Choroid plexus epithelial cell (primary cell): Measurements from ENCODE around the gene MALRD1.

Experiments
- DNase-seq: peaks from one replicate; pipeline ENCODE4 v3.0.0-alpha.2; 2010; ENCODE audit warnings: low read depth
- H3K4me3 ChIP-seq: 2 replicates; pipeline ENCODE4 v1.5.1; 2011; ENCODE audit warnings: low read depth, mild to moderate bottlenecking, control low read depth, low read length, moderate library complexity
- TF ChIP-seq, protein P1 (sequence below): conservative IDR thresholded peaks from 2 replicates; pipeline ENCODE4 v1.5.1; 2011; ENCODE audit warnings: low read depth, mild to moderate bottlenecking, control low read depth, inconsistent platforms, low read length, moderate library complexity

The MALRD1 gene

DNA sequence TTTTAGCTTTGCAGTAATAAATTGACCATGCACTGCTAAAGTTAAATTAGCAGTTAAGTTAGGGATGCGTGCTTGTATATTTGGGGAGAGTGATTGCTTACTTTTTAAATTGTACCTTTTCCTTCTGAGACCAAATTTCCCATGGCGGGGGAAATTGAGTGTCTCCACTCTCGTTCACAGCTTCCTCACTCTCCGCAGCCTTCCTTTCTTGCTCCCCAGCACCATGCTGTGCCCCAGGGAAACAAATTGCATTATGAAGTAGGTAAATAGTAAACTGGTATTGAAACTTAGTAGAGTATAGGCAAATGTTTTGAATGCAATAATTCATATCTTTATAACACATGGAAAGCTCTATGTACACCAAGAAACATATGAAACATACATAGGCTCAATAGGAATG lies 85.4 kb downstream of the MALRD1 start:
- TF ChIP-seq, protein P1, sequence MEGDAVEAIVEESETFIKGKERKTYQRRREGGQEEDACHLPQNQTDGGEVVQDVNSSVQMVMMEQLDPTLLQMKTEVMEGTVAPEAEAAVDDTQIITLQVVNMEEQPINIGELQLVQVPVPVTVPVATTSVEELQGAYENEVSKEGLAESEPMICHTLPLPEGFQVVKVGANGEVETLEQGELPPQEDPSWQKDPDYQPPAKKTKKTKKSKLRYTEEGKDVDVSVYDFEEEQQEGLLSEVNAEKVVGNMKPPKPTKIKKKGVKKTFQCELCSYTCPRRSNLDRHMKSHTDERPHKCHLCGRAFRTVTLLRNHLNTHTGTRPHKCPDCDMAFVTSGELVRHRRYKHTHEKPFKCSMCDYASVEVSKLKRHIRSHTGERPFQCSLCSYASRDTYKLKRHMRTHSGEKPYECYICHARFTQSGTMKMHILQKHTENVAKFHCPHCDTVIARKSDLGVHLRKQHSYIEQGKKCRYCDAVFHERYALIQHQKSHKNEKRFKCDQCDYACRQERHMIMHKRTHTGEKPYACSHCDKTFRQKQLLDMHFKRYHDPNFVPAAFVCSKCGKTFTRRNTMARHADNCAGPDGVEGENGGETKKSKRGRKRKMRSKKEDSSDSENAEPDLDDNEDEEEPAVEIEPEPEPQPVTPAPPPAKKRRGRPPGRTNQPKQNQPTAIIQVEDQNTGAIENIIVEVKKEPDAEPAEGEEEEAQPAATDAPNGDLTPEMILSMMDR = no peak
- DNase-seq = no peak
- no peak overlapping the region for H3K4me3 ChIP-seq

DNA sequence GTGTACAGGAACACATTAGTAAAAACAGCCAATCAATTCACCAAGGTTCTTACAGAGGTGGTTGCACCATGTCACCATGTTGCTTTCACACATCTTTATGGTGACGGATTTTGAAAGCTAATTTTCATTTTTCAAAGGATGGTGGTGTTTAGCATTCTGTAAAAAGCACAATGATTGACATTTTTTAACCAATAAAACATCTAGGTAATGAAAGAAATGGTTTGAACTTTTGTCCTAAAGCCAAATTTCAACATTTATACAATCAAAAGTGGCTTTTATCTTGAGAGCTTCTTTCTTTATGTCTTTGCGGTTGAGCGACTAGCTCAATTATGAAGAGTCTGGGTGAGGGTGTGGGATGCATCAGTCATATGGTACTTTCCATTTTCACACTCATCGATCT lies 94.4 kb downstream of the MALRD1 start:
- DNase-seq = no peak
- no peak overlapping the region for H3K4me3 ChIP-seq
- TF ChIP-seq, protein P1 = no peak

DNA sequence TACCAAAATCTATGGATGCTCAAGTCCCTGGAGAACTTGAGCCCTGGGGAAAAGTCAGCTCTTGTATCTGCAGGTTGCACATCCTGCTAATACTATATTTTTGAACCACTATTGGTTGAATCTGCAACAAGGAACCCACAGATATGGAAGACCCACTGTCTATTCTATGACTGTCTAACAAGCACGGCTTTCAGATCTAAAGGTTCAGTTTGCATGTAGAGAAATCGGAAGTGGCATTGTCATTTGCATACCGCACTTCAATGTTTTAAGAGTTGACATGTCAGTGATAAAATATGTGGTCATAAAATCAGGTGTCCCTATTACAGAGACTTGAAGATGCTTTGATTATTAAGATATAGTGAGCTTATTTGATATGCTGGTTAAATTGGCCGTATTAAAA lies 95.6 kb downstream of the MALRD1 start:
- TF ChIP-seq, protein P1 = no peak
- DNase-seq = no peak
- H3K4me3 ChIP-seq = no peak overlapping the region

DNA sequence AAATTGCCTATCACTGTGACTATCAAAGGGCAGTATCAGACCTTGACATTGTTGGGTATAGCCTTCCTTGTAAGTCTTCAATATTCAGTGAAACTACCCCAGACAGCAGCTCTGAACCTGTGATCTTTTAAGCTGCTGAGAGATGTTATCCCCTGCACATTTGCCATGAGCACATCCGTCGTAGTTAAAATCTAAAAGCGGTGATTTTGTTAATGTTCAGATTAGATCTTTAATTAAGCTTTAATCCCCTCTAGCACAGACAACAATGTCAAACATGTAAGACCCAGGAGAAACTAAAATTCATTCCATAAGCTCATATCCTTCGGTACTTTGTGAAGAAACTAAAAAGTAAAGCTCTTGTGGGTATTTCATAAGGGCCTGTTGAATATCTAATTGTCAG lies 105.8 kb downstream of the MALRD1 start:
- no peak for DNase-seq
- no peak overlapping the region for H3K4me3 ChIP-seq
- TF ChIP-seq, protein P1 = no peak

DNA sequence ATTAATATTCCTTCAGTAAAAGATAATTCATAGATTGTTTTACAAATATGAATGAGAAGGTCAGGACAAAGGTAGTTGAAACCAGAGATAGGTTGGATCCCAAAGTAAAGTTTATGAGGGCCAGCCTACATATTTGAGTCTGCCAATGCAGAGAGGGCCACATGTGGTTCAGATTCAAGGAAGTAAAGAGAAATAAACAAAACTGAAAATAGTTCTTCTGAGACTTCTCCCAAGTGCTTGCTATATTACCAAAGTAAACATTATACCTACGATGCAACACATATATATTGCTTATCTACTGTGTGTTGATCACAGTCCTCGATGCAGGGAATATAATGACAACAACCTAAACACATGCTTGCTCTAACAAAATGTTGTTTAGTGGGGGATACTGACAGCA lies 109.8 kb downstream of the MALRD1 start:
- no peak for DNase-seq
- TF ChIP-seq, protein P1 = no peak
- H3K4me3 ChIP-seq = no peak overlapping the region

DNA sequence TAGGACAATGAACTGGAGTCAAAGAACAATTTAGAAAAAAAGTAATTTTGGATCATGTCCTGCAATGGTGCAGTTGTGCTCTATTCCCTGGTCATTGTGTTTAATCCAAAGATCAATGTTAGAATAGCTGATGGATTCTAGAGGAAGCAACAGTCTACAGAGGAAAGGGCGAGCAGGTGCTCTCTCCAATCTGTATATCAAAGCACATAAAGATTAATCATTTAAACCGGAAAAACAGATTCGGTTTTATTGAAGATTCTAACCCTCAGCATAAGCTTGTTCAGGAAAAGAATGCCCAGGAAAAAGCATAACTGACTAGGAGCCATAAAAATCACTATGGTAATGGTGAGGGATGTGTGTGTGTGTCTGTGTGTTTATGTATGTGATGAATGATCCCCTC lies 110.3 kb downstream of the MALRD1 start:
- TF ChIP-seq, protein P1 = no peak

DNA sequence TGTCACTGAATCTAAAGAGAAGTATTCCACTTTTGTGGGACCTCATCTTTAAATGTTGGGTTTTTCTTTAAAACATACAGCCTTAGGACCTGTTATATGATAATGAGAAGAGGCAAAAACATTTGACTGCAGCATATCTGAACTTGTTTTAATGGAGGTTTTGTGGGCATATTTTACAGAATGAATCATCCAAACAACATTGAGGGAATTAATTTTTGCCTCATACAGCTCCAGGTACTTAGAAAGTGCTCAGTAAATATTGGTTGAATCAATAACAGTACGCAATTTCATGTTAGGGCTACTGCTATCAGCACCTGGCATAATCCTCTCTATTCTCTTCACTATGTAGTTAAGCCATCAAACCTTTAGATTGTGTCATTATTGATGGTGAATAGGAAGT lies 115.9 kb downstream of the MALRD1 start:
- TF ChIP-seq, protein P1 = no peak
- no peak for DNase-seq
- H3K4me3 ChIP-seq = no peak overlapping the region

More for the DNA sequence above, 110.3 kb downstream of the MALRD1 start:
- no peak overlapping the region for H3K4me3 ChIP-seq
- no peak for DNase-seq
